Cardiac muscle cell (in vitro differentiated cells and primary cell): ENCODE data around the gene GNA12. TPM values are rescaled to one million over a fixed set of nuclear protein-coding genes. Genes with fewer than 3 reads are reported as not detected.

Experiments used
- DNase-seq, 2 donors: peaks; one replicate each; pipeline versions ENCODE4 v3.0.0 to v3.0.0-alpha.2; 2010 to 2017; ENCODE audit warnings: low read depth in 1 of 2, low spot score in 1 of 2
- H3K27ac ChIP-seq: fragments of 200-600 bp; sonication (generic); 2 replicates; pipeline ENCODE4 v1.5.1; 2016
- H3K27me3 ChIP-seq: fragments of 200-600 bp; sonication (generic); 2 replicates; pipeline ENCODE4 v1.6.0; 2016; ENCODE audit warnings: control low read depth
- H3K36me3 ChIP-seq: fragments of 200-600 bp; sonication (generic); 2 replicates; pipeline ENCODE4 v1.5.1; 2016; ENCODE audit warnings: control low read depth
- H3K4me1 ChIP-seq: fragments of 200-600 bp; sonication (generic); 2 replicates; pipeline ENCODE4 v1.8.1; 2017; ENCODE audit warnings: low read depth, mild to moderate bottlenecking, mixed run types
- H3K4me3 ChIP-seq: fragments of 200-600 bp; sonication (generic); 2 replicates; pipeline ENCODE4 v1.5.1; 2016; ENCODE audit warnings: mild to moderate bottlenecking
- H3K9me3 ChIP-seq: fragments of 200-600 bp; sonication (generic); 2 replicates; pipeline ENCODE4 v1.5.1; 2017; ENCODE audit warnings: low read depth, mild to moderate bottlenecking, control low read depth
- polyA plus RNA-seq: library from polyadenylated mRNA; unstranded; fragments of >200 nt; fragmentation: Nextera tagmentation; extraction: Ambion mirVana; gene quantifications from 2 replicates; pipeline ENCODE4 v1.2.1, GENCODE V29; 2016
- total RNA-seq: library from RNA; depleted of rRNA; stranded (reverse); fragments of >200 nt; gene quantifications from 2 replicates; pipeline ENCODE4 v1.2.3, GENCODE V29; 2016
- TF ChIP-seq, protein P1 (sequence below): IDR thresholded peaks from 2 replicates; pipeline ENCODE4 v1.5.1; 2012; ENCODE audit warnings: low read depth, mild to moderate bottlenecking, low read length

Gene GNA12
- total and polyA plus RNA-seq, 2 experiments from 2014 or later, result 54.4 to 59.1 TPM

DNA sequence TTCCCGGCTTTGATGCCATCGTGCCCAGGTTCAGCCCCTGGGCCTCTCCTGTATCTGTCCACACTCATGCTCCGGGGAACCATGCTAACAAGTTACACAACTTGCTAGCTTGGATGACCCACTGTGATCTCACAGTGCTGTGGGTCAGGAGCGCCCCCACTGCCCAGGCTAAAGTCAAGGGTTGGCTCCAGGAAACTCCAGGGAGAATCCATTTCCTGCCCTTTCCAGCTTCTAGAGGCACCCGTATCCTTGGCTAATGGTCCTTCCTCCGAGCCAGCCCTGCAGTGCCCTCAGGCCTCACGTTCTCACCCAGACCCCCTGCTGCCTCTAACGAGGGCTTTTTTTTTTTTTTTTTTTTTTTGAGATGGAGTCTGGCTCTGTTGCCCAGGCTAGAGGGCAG lies 136.6 kb downstream of the GNA12 start:
- Histone ChIP-seq H3K4me1 (peaks cover 16% of the 10 kb centered on the region), H3K4me3 (no peak overlapping the region), H3K36me3 (no peaks in the 10 kb centered on the region), H3K27me3 (no peaks in the 10 kb centered on the region), H3K27ac (no peak overlapping the region), H3K9me3 (no peaks in the 10 kb centered on the region)
- TF ChIP-seq, protein P1, sequence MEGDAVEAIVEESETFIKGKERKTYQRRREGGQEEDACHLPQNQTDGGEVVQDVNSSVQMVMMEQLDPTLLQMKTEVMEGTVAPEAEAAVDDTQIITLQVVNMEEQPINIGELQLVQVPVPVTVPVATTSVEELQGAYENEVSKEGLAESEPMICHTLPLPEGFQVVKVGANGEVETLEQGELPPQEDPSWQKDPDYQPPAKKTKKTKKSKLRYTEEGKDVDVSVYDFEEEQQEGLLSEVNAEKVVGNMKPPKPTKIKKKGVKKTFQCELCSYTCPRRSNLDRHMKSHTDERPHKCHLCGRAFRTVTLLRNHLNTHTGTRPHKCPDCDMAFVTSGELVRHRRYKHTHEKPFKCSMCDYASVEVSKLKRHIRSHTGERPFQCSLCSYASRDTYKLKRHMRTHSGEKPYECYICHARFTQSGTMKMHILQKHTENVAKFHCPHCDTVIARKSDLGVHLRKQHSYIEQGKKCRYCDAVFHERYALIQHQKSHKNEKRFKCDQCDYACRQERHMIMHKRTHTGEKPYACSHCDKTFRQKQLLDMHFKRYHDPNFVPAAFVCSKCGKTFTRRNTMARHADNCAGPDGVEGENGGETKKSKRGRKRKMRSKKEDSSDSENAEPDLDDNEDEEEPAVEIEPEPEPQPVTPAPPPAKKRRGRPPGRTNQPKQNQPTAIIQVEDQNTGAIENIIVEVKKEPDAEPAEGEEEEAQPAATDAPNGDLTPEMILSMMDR, result no peak
- no peak for DNase-seq

DNA sequence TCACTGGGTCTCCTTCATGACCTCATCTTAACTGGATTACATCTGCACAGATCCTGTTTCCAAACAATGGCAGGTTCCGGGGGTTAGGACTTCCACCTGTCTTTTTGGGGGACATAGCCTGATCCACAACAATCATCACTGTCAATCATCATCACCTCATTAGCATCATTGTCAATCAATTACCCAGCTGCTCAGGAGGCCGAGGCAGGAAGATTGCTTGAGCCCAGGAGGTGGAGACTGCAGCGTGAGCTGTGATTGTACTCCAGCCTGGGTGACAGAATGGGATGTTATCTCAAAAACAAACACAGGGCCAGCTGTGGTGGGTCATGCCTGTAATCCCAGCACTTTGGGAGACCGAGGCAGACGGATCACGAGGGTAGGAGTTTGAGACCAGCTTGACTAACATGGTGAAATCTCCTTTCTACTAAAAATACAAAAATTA lies 137.4 kb downstream of the GNA12 start:
- DNase-seq, result peak in 1 of 2 donors; percentile 20
- no peaks in the 10 kb centered on the region for H3K36me3 ChIP-seq
- TF ChIP-seq, protein P1, result no peak
- H3K27ac ChIP-seq, result no peak overlapping the region
- H3K4me3 ChIP-seq, result no peak overlapping the region
- H3K27me3 ChIP-seq, result no peaks in the 10 kb centered on the region
- no peaks in the 10 kb centered on the region for H3K9me3 ChIP-seq
- peaks cover 8% of the 10 kb centered on the region for H3K4me1 ChIP-seq

DNA sequence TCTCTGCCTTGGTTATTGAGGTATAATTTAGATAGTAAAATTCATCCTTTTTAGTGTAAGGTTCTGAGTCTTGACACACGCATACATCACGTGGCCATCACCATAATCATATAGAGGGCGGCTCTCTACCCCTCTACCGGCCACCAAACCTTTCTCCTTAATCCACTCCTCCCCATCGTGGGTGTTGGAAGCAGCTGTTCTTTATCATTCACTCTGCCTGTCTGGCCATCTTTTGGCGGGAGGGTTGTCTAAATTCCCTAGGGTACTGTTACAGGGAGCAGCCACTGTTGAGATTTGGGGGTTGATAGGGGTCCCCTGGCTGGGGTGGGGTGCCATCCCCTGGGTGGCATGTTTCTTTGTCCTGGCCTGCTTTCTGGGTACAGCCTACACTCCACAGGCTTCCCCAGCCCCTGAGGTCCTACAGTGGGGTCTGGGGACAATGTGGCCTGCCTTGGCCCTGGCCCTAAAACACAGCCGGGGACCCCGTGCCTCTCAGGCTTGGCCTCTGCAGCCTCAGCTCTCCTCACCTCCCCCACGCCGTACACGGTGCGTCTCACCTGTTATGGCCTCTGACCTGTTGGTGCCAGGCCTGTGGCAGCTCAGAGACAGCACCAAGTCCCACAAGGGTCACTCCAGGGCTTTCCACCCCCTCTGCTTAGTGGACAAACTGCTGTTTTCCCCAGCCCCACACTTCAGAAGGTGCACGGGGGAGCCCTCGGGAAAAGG lies 138.6 kb downstream of the GNA12 start:
- H3K27me3 ChIP-seq, result no peaks in the 10 kb centered on the region
- no peak for DNase-seq
- H3K9me3 ChIP-seq, result no peaks in the 10 kb centered on the region
- TF ChIP-seq, protein P1, result no peak
- H3K36me3 ChIP-seq, result no peaks in the 10 kb centered on the region
- H3K27ac ChIP-seq, result no peak overlapping the region
- H3K4me1 ChIP-seq, result peaks cover 6% of the 10 kb centered on the region
- H3K4me3 ChIP-seq, result no peak overlapping the region

DNA sequence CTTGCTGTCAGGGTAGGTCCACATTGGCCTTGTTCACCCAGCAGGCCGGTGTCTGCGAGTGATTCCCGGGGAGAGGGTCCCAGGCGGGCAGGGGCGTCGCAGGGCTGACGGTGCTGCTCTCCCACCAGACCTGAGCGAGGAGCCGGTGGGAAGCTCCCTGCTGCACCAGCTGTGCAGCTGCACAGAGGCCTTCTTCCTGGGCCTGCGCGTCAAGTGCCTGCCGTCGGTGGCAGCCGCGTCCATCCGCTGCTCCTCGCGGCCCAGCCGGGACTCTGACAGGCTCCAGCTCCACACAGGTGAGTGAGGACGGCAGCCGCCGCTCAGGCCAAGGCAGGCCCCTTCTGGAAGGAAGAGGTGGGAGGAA lies 141.5 kb downstream of the GNA12 start:
- no peak overlapping the region for H3K27ac ChIP-seq
- H3K36me3 ChIP-seq, result no peaks in the 10 kb centered on the region
- no peaks in the 10 kb centered on the region for H3K27me3 ChIP-seq
- TF ChIP-seq, protein P1, result no peak
- no peak overlapping the region for H3K4me3 ChIP-seq
- no peak for DNase-seq
- no peaks in the 10 kb centered on the region for H3K9me3 ChIP-seq
- no peaks in the 10 kb centered on the region for H3K4me1 ChIP-seq

DNA sequence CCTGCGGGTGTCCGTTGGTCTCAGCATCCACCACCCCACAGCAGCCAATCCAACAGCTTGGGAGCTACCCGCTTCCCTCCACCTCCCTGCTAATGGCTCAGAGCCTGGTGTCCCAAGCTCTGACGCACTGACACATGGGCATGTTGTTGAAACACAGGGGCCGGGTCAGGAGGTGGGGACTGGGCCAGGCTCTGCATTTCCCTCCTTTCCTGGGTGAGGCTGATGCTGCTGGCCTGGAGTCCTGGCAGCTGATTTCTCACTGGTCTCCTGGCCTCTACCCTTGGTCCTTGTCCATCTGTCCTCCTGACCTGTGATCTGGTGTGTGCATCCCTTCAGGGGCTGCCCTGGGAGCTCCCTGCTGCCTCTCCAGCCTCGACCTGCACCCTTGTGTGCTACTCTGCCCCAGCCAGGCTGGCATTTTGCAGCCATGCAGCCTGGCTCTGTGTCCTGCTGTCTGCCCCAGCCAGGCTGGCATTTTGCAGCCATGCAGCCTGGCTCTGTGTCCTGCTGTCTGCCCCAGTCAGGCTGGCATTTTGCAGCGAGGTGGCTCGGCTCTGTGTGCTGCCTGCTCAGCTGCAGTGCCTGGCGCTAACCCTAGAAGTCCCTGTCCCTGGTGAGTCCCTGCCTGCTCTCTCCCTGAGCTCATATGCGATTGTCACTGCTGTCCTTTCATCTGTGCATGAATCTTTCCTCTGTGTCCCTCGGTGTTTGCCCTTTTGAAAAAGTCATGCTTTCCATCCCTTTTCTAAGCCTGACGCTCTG lies 142.1 kb downstream of the GNA12 start:
- H3K4me3 ChIP-seq, result no peak overlapping the region
- no peak overlapping the region for H3K27ac ChIP-seq
- peak in 1 of 2 donors; percentile 42 for DNase-seq
- no peaks in the 10 kb centered on the region for H3K4me1 ChIP-seq
- TF ChIP-seq, protein P1, result no peak
- no peaks in the 10 kb centered on the region for H3K36me3 ChIP-seq
- H3K9me3 ChIP-seq, result no peaks in the 10 kb centered on the region
- no peaks in the 10 kb centered on the region for H3K27me3 ChIP-seq
